Stomach smooth muscle (tissue), 2 donors: ENCODE results near the gene MYT1.

Source experiments
- H3K27ac ChIP-seq: one replicate; pipeline ENCODE4 v1.7.0; 2013; ENCODE audit warnings: mild to moderate bottlenecking, low read length, inconsistent platforms
- H3K27me3 ChIP-seq, 2 donors: one replicate each; pipeline ENCODE4 v1.7.0; 2013; ENCODE audit warnings: low read length in 2 of 2; ENCODE audit not compliant: insufficient read depth in 2 of 2, control insufficient read depth in 1 of 2
- H3K36me3 ChIP-seq, 2 donors: one replicate each; pipeline ENCODE4 v1.7.0; 2013; ENCODE audit warnings: low read length in 2 of 2; ENCODE audit not compliant: control insufficient read depth in 2 of 2, insufficient read depth in 2 of 2
- H3K4me1 ChIP-seq: one replicate; pipeline ENCODE4 v1.7.0; 2013; ENCODE audit warnings: low read length; ENCODE audit not compliant: control insufficient read depth, insufficient read depth
- H3K4me3 ChIP-seq, 2 donors: one replicate each; pipeline ENCODE4 v1.7.0; 2013; ENCODE audit warnings: low read length in 2 of 2
- H3K9ac ChIP-seq, 2 donors: one replicate each; pipeline ENCODE4 v1.7.0; 2013; ENCODE audit warnings: low read length in 2 of 2, mild to moderate bottlenecking in 1 of 2
- H3K9me3 ChIP-seq, 2 donors: one replicate each; pipeline ENCODE4 v1.7.0; 2013; ENCODE audit warnings: low read length in 2 of 2; ENCODE audit not compliant: control insufficient read depth in 2 of 2
- donor health status: healthy.
- donor health status: Pancreatic carcinoma.

MYT1 gene

DNA sequence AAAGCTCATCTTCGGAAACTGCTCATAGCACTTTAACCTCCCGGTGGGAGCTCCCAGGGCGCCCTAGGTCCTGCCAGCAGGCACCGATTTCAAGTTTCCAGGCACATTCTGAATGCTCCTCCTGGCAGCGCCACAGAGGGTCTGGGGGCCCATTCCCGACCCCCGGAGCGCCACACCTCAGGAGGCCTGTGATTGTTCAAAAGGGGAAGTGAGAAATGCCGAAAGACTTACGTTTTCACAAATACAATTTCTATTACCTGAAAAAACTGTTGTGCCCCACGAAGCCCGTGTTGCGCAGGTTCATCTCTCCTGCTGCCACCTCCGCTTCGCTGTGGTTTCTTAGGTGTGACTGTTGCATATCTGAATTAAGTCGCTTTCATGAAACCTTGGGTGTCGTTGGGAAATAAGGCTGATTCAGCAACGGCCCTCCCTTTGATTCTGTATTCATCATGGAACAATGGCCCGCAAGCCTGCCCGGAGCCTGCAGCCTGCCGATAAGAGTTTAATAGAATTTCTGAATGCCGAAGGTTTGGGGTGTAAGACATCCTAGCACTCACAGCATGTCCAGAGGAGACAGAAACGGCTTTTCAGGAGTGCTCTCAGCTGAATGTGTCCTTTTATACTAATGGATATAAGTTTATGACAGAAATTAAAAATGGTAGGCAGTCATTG, 1.9 kb upstream of the MYT1 start:
- peaks cover 71% of the 10 kb centered on the region in 2 donors for H3K27me3 ChIP-seq

DNA sequence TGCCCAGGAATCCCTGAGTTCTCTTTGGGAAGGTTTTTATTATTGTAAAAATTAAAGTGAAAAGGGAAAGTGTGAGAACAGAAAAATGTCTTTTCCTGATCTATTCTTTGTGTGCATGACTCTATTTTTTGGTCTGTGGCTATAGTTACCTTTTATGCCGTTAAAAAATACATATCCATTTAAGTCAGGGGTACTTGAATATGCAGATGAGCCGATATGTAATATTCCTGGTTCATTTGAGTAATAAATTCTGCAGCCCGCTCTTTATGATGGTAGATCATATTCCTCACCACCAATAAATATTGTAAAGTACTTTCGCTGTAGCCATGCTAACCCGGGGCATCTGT, 503 bp upstream of the MYT1 start:
- no peaks in the 10 kb centered on the region for H3K4me1 ChIP-seq
- H3K9me3 ChIP-seq: no peaks in the 10 kb centered on the region
- H3K9ac ChIP-seq: no peak overlapping the region
- H3K27ac ChIP-seq: no peak overlapping the region
- no peak overlapping the region for H3K4me3 ChIP-seq
- peaks cover 75 to 77% of the 10 kb centered on the region in 2 donors for H3K27me3 ChIP-seq
- H3K36me3 ChIP-seq: no peaks in the 10 kb centered on the region

More for the DNA sequence above, 1.9 kb upstream of the MYT1 start:
- no peak overlapping the region for H3K27ac ChIP-seq
- no peaks in the 10 kb centered on the region for H3K36me3 ChIP-seq
- H3K9ac ChIP-seq: no peak overlapping the region
- H3K4me1 ChIP-seq: no peaks in the 10 kb centered on the region
- no peaks in the 10 kb centered on the region for H3K9me3 ChIP-seq
- no peak overlapping the region for H3K4me3 ChIP-seq

DNA sequence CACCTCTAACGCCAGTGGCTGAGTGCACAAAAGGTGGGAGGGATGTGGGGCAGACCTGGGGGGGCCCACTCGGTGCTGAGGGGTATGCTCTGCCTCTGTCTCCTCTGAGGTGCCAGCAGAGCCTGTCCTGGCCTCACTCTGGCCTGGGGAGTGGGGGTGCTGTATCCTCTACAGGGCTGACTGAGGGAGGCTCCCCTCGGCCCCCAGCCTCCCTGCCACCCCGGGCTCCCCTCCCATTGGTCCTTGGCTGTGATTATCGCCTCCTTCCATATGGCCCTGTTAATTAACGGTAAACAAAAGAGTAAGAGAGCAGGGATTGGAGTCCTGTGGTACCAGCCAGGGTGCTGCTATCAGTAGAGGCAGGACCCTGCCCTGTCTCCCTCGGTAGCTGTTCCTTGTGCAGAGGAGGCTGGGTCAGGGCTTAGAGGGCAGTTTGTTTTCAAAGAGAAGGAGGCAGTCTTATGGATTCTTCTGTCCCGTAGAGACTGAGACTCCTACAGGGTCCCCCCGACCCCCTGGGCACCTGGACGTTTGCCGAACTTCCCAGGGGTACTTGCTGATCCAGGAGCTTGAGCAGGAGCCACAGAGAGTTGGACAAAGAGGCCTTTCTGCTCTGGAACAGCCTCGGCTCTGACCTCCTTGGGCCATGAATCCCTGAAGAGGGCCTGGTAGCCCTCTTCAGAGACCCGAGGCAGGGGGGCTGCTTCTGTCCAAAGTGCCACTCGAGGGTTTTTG, 1.8 kb downstream of the MYT1 start:
- Histone ChIP-seq H3K27me3 (peaks cover 55 to 56% of the 10 kb centered on the region in 2 donors), H3K4me1 (no peaks in the 10 kb centered on the region), H3K27ac (no peak overlapping the region), H3K4me3 (no peak overlapping the region), H3K36me3 (no peaks in the 10 kb centered on the region), H3K9ac (no peak overlapping the region), H3K9me3 (no peaks in the 10 kb centered on the region)

GRCh38 chr20:64166721-64167615, 2.7 kb downstream of the MYT1 start:
- Histone ChIP-seq H3K4me1 (no peaks in the 10 kb centered on the region), H3K9ac (no peak overlapping the region), H3K27me3 (peaks cover 47 to 52% of the 10 kb centered on the region in 2 donors), H3K36me3 (no peaks in the 10 kb centered on the region), H3K27ac (no peak overlapping the region), H3K4me3 (no peak overlapping the region), H3K9me3 (no peaks in the 10 kb centered on the region)

- no peaks in the 10 kb centered on the region for H3K36me3 ChIP-seq
- peaks cover 42 to 46% of the 10 kb centered on the region in 2 donors for H3K27me3 ChIP-seq
- no peak overlapping the region for H3K9ac ChIP-seq
- no peak overlapping the region for H3K27ac ChIP-seq
- H3K4me1 ChIP-seq: no peaks in the 10 kb centered on the region
- no peak overlapping the region for H3K4me3 ChIP-seq
- H3K9me3 ChIP-seq: no peaks in the 10 kb centered on the region
These were observed 3.4 kb downstream of the MYT1 start for GRCh38 chr20:64167676-64168075.

- no peaks in the 10 kb centered on the region for H3K36me3 ChIP-seq
- no peak overlapping the region for H3K4me3 ChIP-seq
- no peaks in the 10 kb centered on the region for H3K4me1 ChIP-seq
- no peaks in the 10 kb centered on the region for H3K9me3 ChIP-seq
- H3K27me3 ChIP-seq: peaks cover 38 to 49% of the 10 kb centered on the region in 2 donors
- H3K9ac ChIP-seq: no peak overlapping the region
- no peak overlapping the region for H3K27ac ChIP-seq
These were observed 4.3 kb downstream of the MYT1 start for GRCh38 chr20:64168381-64169090.

DNA sequence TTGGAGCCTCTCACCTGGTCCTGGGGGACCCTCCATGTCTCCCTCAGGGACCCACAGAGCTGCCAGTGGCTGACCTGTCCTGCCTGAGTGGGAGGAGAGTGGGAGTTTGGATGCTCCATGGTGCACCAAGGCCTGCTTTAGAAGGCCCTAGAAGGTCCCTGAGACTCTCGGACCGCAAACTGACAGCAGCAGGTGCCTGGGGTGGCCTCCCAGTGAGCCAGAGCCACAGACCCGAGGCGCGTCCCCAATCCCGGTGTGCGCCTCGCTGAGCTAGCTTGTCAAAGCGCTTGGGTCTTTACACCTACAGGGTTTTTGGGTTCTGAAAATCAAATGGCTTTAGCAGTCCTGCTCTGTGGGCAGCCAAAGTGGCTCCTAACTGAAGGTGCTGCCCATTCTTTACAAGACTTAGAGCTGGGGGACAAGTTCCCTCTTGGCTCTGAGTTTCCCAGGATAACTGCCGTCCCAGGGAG, 4.9 kb downstream of the MYT1 start:
- Histone ChIP-seq H3K27ac (no peak overlapping the region), H3K36me3 (no peaks in the 10 kb centered on the region), H3K27me3 (peaks cover 34 to 43% of the 10 kb centered on the region in 2 donors)

GRCh38 chr20:64171211-64171610, 7.0 kb downstream of the MYT1 start:
- no peak overlapping the region for H3K27ac ChIP-seq
- no peaks in the 10 kb centered on the region for H3K4me1 ChIP-seq
- H3K9ac ChIP-seq: no peak overlapping the region
- H3K27me3 ChIP-seq: peaks cover 16 to 24% of the 10 kb centered on the region in 2 donors
- no peaks in the 10 kb centered on the region for H3K9me3 ChIP-seq
- H3K36me3 ChIP-seq: no peaks in the 10 kb centered on the region
- H3K4me3 ChIP-seq: no peak overlapping the region

More for the DNA sequence above, 4.9 kb downstream of the MYT1 start:
- H3K9me3 ChIP-seq: no peaks in the 10 kb centered on the region
- no peak overlapping the region for H3K4me3 ChIP-seq
- no peak overlapping the region for H3K9ac ChIP-seq
- no peaks in the 10 kb centered on the region for H3K4me1 ChIP-seq

DNA sequence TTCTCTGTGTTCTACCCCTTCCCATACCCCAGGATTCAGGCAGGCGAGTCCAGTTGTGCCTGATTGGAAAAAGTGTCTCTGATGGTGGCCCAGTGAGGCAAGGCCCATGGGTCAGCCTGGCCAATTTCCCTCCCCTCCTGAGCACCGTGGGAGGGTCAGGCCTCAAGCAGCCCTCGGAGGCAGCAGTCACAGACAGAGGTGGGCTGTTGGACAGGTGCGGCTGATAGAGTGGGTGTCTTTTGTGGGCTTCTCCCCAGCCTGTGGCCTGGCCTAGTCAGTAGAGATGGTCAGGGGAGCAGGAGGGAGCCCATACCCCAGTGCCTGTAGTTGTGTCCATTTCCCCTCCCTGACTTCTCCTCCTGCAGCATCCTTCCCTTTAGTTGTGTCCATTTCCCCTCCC, 8.9 kb downstream of the MYT1 start:
- Histone ChIP-seq H3K4me1 (no peaks in the 10 kb centered on the region), H3K9me3 (no peaks in the 10 kb centered on the region), H3K27ac (no peak overlapping the region), H3K36me3 (no peaks in the 10 kb centered on the region), H3K4me3 (no peak overlapping the region), H3K27me3 (peaks cover 13% of the 10 kb centered on the region in 2 donors), H3K9ac (no peak overlapping the region)

GRCh38 chr20:64176551-64176950, 12.3 kb downstream of the MYT1 start:
- Histone ChIP-seq H3K9ac (no peak overlapping the region), H3K27ac (no peak overlapping the region), H3K36me3 (no peaks in the 10 kb centered on the region), H3K4me1 (no peaks in the 10 kb centered on the region), H3K4me3 (no peak overlapping the region), H3K9me3 (no peaks in the 10 kb centered on the region), H3K27me3 (peaks cover 11% of the 10 kb centered on the region in 2 donors)
